ENCODE data around the gene LMAN2L.

DNA sequence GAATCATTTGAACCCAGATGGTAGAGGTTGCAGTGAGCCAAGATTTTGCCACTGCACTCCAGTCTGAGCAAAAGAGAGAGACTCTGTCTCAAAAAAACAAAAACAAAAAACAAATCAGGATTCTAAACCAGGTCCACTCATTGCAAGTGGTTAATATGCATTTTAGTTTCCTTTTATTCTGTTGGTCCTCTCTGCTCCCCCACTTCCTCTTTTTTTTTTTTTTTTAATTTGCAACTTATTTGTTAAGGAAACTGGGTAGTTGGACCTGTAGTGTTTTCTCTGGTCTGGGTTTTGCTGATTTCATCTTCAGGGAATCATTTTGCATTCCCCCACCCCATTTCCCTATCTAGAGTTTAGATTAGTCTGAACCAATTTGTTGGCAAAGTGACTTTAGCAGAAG is 83.3 kb downstream of the LMAN2L start:
- TF ChIP-seq CHD1 (IDR thresholded peaks at IDR 0.05; ENCODE audit: low read depth, low read length) (no peak), JUN (IDR thresholded peaks at IDR 0.05; ENCODE audit: low read depth, low read length) (no peak)
- TF ChIP-seq, protein P1, sequence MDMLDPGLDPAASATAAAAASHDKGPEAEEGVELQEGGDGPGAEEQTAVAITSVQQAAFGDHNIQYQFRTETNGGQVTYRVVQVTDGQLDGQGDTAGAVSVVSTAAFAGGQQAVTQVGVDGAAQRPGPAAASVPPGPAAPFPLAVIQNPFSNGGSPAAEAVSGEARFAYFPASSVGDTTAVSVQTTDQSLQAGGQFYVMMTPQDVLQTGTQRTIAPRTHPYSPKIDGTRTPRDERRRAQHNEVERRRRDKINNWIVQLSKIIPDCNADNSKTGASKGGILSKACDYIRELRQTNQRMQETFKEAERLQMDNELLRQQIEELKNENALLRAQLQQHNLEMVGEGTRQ (IDR thresholded peaks at IDR 0.05; ENCODE audit: low read length), result no peak
- TF ChIP-seq, protein P2, sequence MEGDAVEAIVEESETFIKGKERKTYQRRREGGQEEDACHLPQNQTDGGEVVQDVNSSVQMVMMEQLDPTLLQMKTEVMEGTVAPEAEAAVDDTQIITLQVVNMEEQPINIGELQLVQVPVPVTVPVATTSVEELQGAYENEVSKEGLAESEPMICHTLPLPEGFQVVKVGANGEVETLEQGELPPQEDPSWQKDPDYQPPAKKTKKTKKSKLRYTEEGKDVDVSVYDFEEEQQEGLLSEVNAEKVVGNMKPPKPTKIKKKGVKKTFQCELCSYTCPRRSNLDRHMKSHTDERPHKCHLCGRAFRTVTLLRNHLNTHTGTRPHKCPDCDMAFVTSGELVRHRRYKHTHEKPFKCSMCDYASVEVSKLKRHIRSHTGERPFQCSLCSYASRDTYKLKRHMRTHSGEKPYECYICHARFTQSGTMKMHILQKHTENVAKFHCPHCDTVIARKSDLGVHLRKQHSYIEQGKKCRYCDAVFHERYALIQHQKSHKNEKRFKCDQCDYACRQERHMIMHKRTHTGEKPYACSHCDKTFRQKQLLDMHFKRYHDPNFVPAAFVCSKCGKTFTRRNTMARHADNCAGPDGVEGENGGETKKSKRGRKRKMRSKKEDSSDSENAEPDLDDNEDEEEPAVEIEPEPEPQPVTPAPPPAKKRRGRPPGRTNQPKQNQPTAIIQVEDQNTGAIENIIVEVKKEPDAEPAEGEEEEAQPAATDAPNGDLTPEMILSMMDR (IDR thresholded peaks at IDR 0.05; ENCODE audit: control extremely low read depth in 1 of 3, insufficient read depth in 1 of 3, low read depth in 1 of 3, low read length in 3 of 3), result no peak

Data from H1 (cell line).